Measurements from ENCODE around the gene CYSTM1.

CYSTM1 gene

GRCh38 chr5:140253985-140254384 lies 79.0 kb downstream of the CYSTM1 start:
- no peaks in the 10 kb centered on the region for H3K9me2 ChIP-seq (replicated peaks; ENCODE audit: control insufficient read depth, low read length)
- H3K36me3 ChIP-seq (ENCODE audit: control insufficient read depth, low read length): peaks cover 4% of the 10 kb centered on the region; the same call in 1 of the 2 replicates
- no peak overlapping the region for H3K4me3 ChIP-seq (ENCODE audit: low read length)
- no peaks in the 10 kb centered on the region for H3K9me3 ChIP-seq (ENCODE audit: control insufficient read depth, insufficient read depth, low read length)
- no peaks in the 10 kb centered on the region for H3F3A ChIP-seq (ENCODE audit: control insufficient read depth, insufficient read depth)
- no peak overlapping the region for H3K27ac ChIP-seq (ENCODE audit: low read depth, low read length)
- TF ChIP-seq CTCF (IDR thresholded peaks at IDR 0.05; ENCODE audit: low read depth, low read length, poor library complexity, severe bottlenecking) (no peak), EZH2phosphoT487 (IDR thresholded peaks at IDR 0.05; ENCODE audit: borderline replicate concordance, low read length) (no peak)
- peaks cover 5% of the 10 kb centered on the region; the same call in 1 of the 2 replicates for H3K79me2 ChIP-seq (ENCODE audit: control insufficient read depth, low read length)
- H4K20me1 ChIP-seq (ENCODE audit: control insufficient read depth, insufficient read depth, low read depth, low read length): no peaks in the 10 kb centered on the region
- H3K4me1 ChIP-seq (ENCODE audit: control insufficient read depth, low read length): peaks cover 10% of the 10 kb centered on the region
- no peak overlapping the region for H3K4me2 ChIP-seq (ENCODE audit: low read length)
- H3K27me3 ChIP-seq (ENCODE audit: control insufficient read depth, low read length): no peaks in the 10 kb centered on the region

- Histone ChIP-seq H3K27me3 (ENCODE audit: control insufficient read depth, low read length) (no peaks in the 10 kb centered on the region), H3K9me3 (ENCODE audit: control insufficient read depth, insufficient read depth, low read length) (no peaks in the 10 kb centered on the region), H3K4me3 (ENCODE audit: low read length) (no peak overlapping the region), H3K4me1 (ENCODE audit: control insufficient read depth, low read length) (no peaks in the 10 kb centered on the region; the same call in 1 of the 2 replicates), H3K4me2 (ENCODE audit: low read length) (no peak overlapping the region), H4K20me1 (ENCODE audit: control insufficient read depth, insufficient read depth, low read depth, low read length) (no peaks in the 10 kb centered on the region), H3K79me2 (ENCODE audit: control insufficient read depth, low read length) (peaks cover 3% of the 10 kb centered on the region; the same call in 1 of the 2 replicates), H3F3A (ENCODE audit: control insufficient read depth, insufficient read depth) (no peaks in the 10 kb centered on the region), H3K36me3 (ENCODE audit: control insufficient read depth, low read length) (no peaks in the 10 kb centered on the region; the same call in 1 of the 2 replicates), H3K9me2 (replicated peaks; ENCODE audit: control insufficient read depth, low read length) (no peaks in the 10 kb centered on the region), H3K27ac (ENCODE audit: low read depth, low read length) (no peak overlapping the region)
- TF ChIP-seq EZH2phosphoT487 (IDR thresholded peaks at IDR 0.05; ENCODE audit: borderline replicate concordance, low read length) (no peak), CTCF (IDR thresholded peaks at IDR 0.05; ENCODE audit: low read depth, low read length, poor library complexity, severe bottlenecking) (no peak)
Measured at GRCh38 chr5:140255460-140256157, 80.6 kb downstream of the CYSTM1 start.

GRCh38 chr5:140256726-140257125 lies 81.7 kb downstream of the CYSTM1 start:
- no peaks in the 10 kb centered on the region for H3F3A ChIP-seq (ENCODE audit: control insufficient read depth, insufficient read depth)
- peaks cover 3% of the 10 kb centered on the region; the same call in 1 of the 2 replicates for H3K79me2 ChIP-seq (ENCODE audit: control insufficient read depth, low read length)
- H3K9me3 ChIP-seq (ENCODE audit: control insufficient read depth, insufficient read depth, low read length): no peaks in the 10 kb centered on the region
- H3K4me3 ChIP-seq (ENCODE audit: low read length): no peak overlapping the region
- no peaks in the 10 kb centered on the region for H3K4me1 ChIP-seq (ENCODE audit: control insufficient read depth, low read length)
- no peaks in the 10 kb centered on the region; the same call in 1 of the 2 replicates for H3K36me3 ChIP-seq (ENCODE audit: control insufficient read depth, low read length)
- TF ChIP-seq CTCF (IDR thresholded peaks at IDR 0.05; ENCODE audit: low read depth, low read length, poor library complexity, severe bottlenecking) (no peak), EZH2phosphoT487 (IDR thresholded peaks at IDR 0.05; ENCODE audit: borderline replicate concordance, low read length) (no peak)
- H4K20me1 ChIP-seq (ENCODE audit: control insufficient read depth, insufficient read depth, low read depth, low read length): no peaks in the 10 kb centered on the region
- no peaks in the 10 kb centered on the region for H3K9me2 ChIP-seq (replicated peaks; ENCODE audit: control insufficient read depth, low read length)
- no peaks in the 10 kb centered on the region for H3K27me3 ChIP-seq (ENCODE audit: control insufficient read depth, low read length)
- H3K4me2 ChIP-seq (ENCODE audit: low read length): no peak overlapping the region
- no peak overlapping the region for H3K27ac ChIP-seq (ENCODE audit: low read depth, low read length)

Measured in DOHH2 (cell line).